Activated CD4-positive, CD25-positive, alpha-beta regulatory T cell treated with anti-CD3 and anti-CD28 coated beads, Interleukin-2, amount 50 U/mL, for 72 hours (primary cell): Measurements from ENCODE around the gene RTTN.

Experiments
- DNase-seq: peaks from one replicate; pipeline ENCODE4 v3.0.0; 2021

The RTTN gene

DNA sequence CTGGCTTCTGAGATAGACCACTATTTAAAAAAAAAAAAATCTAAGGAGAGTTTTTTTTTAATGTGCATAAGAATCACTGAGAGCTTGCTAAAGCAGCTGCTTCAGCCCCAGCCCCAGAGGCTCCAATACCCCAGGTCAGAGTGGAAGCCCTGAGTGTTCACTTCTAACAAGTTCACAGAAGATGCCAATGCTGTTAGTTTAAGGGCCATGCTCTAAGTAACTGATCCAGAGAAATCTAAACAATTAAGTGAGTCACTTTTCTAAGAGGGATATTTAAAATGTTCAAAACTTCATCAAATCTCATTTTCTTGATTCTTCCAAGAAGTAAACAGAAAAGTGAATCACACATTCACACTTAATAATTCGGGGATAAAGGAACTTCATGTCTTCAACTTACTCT is 131.4 kb downstream of the RTTN start:
- no peak for DNase-seq

DNA sequence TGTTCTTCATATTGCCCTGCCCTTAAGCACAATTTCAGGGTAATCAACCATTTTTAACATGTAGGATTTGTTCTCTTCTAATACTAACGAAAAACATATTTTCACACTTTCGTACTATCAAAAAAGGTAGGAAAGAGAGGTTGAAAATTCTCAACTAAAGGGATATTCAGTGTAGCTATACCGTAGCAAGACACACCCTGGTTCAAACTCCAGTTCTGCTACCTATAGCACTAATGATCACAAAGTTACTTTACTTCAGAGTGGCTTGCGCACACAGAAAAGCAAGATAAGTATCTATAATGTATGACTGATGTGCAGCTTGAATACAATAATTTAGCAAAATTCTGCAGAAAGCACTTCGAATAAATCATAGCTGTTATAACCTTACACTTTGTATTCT is 132.1 kb downstream of the RTTN start:
- DNase-seq, result no peak

DNA sequence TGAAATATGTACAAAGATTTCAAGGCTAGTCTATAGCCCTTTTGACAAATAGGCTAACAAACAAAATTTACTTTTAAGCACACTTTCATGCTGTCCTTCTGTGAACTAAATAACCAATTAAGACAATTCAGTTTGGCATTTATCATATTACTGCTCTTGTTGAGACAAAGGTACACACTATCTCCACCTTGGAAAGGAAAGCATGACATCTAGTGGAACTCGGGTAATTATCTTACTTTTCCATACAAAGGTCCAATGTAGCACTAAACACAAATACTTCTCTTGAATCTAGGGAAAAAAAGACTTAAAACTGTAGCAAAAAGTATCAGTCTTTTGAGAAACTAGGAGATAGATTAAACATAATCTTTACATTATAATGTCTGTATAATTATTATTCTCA is 132.8 kb downstream of the RTTN start:
- no peak for DNase-seq

DNA sequence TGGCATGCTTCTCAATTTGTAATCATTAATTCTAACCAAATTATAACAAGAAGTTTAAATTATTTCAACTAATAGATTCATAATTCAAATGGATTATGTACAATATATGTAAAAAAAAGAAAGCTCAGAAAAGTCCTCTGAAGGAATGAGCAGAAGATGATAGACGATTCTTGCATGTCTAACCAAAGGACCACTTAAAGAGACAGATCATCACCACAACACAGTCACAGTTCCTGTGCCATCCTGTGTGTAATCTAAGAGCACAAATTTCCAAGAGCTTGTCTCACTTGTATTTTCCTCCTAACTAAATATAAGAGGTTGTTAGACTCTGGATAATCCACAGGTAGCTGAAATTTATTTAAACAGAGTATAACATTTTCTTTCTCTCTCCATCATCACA is 135.5 kb downstream of the RTTN start:
- no peak for DNase-seq

DNA sequence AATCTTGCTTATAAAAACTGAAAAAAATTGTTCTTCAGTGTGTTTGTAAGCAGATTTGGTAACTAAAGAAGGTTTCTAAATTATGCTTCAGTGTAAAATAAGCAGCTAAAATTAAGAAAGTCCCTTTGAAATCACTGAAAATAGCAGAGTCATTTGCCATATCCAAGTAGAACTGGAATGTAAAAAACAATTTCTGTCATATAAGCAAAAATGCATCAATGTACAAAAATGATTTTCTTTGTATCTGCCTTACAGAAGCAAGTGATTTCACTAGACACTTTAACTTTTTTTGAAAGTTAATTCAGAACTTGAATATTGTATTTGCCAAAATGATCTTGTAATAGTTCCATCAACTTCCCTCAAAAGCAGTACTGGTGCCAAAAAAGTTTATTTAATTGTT is 136.1 kb downstream of the RTTN start:
- DNase-seq, result no peak

DNA sequence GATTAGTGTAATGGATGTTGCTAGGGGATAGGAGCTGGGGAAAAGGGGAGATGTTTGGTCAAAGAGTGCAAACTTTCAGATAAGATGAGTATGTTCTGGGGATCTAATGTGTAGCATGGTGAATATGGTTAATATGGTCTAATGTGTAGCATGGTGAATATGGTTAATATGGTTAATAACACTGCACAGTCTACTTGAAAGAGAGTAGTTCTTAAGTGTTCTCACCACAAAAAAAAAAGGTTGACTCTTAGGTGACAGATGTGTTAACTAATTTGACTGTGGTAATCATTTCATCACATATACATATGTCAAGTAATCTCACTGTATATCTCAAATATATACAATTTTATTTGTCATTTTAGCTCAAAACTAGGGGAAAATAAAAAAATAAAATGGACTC is 136.5 kb downstream of the RTTN start:
- no peak for DNase-seq

DNA sequence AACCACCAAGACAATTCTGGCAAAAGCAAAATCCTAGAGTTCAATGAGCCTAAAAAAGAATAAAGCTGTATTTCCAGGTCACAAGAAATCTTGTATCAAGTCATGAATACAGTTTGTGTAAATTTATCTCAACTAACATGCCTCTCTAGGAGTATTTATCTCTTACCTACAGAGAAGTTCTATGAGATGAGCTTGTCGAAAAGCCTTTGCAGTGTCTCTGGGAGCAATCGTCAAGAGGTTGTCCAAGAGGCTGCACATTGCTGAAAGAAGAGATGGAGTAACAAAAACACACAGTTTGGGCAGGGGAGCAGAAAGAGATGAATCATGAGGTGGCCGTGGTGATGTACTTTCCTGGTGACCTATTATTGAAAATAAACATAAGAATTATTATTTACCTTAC is 145.8 kb downstream of the RTTN start:
- no peak for DNase-seq

DNA sequence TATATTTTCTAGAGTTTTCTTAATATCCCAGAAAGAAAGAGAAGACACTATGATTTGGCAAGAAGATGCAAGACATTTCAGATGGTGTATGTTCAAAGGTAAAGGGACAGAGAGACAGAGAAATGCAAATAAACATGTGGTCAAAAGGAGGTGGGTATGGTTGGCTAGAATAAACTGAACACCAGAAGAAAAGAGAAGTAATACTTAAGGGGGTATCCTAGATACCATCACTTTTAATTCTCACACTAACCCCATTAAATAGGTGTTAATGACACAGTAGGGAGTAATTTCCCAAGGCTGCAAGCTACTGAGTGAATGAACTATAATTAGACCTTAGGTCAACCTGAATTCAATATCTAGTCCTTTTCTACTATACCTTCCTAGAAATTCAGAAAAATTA is 146.6 kb downstream of the RTTN start:
- DNase-seq, result no peak

DNA sequence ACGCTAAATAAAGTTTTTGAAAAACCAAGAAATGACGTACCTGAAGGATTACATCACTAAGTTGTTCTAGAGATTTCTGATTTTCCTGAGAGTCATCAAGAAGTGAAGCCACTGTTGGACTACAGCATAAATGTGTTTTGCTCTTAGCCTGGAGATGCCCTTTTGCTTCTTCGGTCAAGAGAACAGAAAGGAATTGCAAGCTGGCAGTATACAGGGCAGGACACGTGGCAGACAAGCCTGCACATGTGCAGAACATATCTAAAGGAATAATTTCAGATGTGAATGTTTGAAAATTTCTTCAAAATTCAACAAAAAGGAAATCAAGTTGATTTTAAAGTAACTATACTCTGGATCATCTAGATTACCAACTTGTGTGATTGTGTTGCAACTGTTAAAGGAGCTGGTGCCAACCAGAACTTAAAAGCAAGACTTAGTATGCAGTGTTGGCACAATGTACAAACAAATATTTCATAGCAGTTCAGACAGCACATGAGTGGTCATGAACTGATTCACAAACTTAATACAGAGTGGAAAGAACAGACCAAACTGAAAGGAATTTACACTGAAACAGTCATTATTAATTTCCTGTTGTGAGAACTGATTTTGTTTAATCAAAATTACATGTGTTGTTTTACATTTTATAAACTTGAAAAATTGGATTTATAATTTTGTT is 157.4 kb downstream of the RTTN start:
- no peak for DNase-seq

DNA sequence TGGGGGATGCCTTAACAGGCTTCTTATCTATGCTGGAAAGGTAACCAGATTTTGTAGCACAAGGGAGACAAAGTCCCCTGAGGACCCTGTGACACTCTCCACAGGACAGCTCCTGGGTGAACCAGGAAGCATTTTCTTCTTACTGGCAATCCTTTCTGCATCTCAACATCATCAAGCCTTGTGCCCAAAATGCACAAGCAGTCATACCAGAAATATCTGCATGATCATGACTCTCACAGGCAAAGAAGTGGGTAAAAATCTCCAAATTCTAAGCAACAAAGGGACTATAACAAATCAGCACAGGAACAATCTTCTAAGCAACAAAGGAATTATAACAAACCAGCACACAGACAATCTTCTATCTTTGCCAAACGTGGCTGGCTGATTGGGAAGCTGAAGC is 158.7 kb downstream of the RTTN start:
- no peak for DNase-seq

DNA sequence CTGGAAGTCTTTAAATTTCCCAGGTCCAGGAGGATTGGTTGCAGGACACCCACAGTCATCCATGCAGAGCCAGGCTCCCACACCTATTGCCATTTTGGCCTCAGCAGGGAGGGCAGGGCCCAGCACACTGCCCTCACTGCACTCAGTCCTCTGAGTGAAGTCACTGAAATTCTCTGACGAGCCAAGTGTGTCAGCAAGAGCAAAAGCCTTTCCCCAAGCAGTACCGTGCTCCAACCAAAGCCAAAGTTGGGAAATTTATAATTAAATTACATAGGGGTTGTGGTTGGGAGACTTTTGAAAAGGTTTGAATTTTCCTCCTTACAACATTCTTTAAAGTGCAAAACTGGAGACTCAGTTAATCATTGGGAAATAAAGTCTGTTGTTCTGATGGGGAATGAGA is 159.3 kb downstream of the RTTN start:
- DNase-seq, result no peak

DNA sequence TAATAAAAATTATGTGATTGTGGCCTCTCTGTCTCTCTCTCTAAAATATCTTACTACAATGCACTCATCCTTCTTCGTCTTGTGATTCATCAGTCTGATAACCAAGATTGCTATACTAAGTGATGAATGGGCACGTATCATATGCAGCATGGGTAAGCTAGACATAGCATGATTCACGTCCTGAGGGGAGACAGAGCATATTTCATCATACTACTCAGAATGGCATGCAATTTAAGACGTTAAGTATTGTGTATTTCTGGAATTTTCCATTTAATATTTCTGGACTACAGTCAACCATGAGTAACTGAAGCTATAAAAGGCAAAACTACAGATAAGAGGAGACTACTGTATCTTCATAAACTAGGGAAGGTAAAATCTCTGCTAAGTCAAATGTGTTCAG is 160.9 kb downstream of the RTTN start:
- DNase-seq, result no peak

DNA sequence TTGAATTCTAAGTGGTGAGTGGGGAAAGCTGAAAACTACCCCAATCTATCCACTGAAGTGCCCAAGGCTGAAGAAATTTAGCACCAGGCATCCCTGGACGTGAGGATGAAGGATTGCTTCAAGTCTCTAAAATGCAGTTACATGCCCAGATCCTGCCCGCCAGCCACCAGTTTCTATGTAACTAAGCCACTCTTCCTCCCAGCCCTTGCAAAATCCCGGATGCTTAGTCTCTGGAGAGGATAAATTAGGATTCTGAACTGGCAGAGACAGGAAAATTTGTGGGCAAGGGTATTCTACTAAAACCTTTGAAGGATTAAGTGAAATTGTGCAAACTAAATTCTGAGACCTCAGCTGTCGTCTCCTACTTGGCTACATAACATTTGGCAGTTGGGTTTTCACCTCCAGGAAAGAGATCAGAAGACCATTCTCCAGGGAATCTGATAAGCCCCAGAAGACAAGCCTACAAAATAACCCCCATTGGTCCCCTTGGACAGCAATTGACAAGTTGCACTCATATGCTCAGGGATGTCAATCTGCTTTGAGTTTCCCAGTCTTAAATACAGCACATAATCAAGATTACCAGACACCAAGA is 163.9 kb downstream of the RTTN start:
- no peak for DNase-seq

DNA sequence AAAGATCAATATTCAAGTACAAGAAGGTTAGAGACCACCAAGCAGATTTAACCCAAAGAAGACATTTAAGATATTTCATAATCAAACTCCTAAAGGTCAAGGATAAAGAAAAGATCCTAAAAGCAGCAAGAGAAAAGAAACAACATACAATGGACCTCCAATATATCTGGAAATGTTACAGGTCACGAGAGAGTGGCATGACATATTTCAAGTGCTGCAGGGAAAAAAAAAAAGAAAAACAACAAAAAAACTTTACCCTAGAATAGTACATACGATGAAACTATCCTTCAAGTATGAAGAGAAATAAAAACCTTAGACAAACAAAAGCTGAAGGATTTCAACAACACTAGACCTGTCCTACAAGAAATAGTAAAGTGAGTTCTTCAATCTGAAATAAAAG is 166.3 kb downstream of the RTTN start:
- DNase-seq, result no peak

DNA sequence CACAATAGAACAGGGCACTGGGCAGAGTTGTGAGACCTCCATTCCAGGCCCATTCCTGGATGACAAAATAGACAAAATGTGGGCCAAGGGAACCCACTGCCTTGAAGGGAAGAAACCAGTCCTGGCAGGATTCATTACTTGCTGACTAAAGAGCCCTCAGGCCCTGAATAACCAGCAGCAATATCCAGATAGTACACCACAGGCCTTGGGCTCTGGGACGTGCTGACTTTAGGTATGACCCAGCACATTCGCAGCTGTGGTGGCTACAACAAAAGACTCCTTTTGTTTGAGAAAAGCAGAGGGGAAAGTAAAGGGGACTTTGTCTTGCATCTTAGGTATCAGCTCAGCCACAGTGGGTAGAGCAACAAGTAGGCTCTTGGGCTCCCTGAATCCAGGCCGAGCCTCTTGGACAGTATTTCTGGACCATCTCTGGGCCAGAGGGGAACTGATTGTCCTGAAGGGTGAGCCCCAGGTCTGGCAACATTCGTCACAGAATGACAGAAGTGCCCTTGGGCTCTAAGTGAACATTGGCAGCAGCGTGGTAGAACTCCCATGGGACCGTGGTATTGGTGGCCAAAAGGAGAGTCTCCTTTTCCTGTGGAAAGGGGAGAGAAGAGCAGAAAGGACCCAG is 167.9 kb downstream of the RTTN start:
- DNase-seq, result no peak

DNA sequence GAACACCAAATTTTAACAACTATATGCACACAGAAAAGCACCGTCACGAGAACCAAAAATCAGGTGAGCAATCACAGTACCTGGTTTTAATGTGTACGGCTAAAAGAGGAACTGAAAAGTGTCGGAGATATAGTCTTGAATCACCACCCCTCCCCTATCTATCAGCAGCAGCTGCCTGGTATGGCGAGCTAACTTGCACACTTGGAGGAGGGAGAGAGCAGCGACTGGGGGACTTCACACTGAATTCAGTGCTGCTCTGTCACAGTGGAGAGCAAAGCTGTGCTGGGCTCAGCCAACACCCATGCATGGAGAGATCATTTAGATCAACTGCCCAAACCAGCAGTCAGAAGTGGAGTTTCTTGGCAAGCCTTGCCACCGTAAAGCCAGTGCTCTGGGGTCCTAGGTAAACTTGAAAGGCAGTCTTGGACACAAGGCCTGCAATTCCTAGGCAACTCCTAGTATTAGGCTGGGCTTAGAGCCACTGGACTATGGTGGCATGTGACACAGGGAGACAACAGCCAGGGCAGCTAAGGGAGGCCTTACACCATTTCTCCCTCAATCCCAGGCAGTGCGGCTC is 168.6 kb downstream of the RTTN start:
- DNase-seq, result no peak

DNA sequence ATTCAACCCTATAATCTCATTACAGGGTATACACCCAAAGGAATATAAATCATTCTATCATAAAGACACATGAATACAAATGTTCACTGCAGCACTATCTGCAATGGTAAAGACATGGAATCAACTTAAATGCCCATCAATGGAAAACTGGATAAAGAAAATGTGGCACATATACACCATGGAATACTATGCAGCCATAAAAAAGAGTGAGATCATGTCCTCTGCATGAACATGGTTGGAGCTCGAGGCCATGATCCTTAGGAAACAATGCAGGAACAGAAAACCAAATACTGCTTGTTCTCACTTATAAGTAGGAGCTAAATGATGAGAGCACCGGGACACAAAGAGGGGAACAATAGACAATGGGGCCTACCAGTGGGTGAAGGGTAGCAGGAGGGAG is 169.3 kb downstream of the RTTN start:
- no peak for DNase-seq

DNA sequence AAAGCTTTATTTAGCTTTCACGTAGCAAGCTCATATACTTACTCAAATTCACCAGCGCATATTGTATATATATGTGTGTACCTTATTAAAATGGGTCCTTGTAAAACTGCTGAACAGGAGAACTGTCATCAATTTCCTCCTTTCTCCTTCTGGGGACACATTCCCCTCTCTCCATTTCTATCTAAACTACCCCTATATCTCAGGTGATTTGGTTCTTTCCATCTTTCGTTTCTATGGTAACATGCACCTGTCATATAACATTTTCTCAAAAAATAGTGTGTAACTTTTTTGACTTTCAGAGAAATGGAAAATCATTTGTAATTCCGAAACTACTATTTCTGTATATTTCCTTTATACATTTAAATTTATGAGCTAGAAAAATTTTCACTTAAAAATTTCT is 174.3 kb downstream of the RTTN start:
- DNase-seq, result no peak

DNA sequence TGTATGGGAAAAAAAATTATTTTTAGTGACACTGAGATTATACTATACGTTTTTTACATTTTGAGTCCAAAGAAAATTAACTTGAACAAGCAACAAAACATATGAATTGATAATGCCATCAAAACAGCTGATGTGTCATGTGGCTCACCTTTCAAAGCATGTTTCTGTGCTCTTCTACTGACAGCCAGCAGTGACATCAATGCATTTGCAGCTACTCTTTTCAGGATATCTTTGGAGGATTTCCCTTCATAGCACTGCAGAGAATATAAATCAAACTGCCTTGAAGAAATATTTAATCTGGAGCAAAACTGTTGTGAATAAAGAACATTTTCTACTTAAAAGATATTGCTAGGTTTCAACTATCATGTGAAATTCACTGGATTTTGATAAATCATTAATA is 174.8 kb downstream of the RTTN start:
- no peak for DNase-seq

DNA sequence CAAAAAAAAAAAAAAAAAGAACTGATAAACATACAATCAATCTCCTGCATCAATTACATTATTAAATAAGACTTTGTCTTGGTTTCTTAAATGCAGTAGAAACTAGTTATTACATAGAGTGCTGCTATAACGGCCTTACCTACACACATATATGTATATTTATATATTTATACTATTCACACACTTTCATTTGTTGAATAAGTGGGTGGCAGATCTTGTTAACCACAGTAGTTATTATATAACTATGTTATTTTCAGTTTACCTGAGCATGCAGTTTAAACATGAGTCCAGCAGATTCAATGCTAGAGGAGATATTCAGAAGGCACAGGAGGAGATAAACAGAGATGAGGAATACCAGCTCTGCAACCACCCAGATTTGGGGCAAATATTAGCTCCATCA is 176.3 kb downstream of the RTTN start:
- no peak for DNase-seq

DNA sequence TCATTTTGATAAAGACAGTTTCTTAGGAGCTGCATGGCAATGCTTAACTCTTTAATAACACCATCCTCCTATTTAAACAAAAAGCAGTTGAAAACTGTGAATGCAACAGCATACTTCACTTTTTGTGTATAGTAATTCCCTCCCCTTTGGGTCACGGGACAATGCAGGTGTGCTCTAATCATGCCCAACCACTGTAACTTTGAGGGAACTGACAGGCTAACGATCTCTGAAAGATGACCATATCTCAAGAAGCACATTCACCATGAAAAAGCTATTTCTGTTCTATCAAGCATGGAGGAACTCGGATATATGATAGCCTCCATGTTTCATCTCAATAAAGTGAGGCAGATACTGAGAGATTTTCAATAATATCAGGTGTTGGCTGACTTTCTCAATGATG is 176.8 kb downstream of the RTTN start:
- DNase-seq, result no peak

DNA sequence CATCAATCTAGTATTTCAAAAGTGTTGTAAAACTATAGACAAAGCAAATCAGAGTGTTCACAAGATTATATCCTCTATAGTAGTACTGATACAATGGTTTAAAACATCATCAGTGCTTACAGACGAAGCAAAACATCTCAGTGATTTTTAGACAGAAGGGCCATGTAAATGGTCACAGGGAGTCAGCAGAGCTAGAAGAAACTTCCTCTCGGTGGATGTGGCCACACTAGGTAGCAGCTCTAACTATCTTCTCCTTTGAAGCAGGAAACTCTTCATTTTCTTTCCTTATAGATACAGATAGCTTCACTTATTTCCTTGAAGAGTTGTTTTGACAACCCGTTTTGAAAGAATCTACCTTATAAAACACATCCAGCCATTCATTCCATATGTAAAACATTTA is 177.4 kb downstream of the RTTN start:
- no peak for DNase-seq

DNA sequence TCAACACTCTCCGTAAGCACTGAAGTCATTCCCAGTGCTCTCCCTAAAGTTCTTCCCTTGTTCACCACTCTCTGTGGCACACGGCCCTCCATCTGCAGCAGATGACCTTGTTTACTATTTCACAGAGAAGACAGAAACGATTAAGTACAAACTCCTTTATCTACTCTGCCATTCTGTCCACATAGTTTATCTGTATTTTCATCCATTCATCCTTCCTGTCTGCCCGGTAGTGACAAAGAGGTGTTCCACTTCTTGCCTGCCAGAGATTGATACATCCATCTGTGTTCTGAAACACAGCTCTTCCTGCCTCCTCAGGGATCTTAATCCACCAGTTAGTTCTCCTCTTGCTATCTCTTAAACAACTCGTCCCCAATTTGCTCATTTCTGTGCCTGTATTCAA is 179.9 kb downstream of the RTTN start:
- no peak for DNase-seq

DNA sequence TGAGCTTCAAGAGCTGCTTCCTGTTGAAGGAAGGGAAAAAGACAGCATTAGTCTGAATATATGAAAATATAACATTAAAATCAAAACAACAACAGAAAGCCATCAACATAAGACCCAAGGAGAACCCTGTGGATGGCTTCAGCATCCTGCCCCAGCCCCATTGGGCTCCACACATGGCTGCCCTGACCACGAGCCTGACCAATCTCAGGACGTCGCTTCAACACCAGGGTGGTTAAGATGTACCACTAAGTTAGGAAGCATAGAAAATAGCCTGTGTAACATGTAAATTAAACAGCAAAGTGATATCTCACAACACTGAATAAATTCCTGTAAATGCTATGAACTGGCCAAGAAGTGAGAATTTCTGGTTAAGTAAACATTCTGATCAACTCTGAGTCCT is 180.7 kb downstream of the RTTN start:
- DNase-seq, result no peak

DNA sequence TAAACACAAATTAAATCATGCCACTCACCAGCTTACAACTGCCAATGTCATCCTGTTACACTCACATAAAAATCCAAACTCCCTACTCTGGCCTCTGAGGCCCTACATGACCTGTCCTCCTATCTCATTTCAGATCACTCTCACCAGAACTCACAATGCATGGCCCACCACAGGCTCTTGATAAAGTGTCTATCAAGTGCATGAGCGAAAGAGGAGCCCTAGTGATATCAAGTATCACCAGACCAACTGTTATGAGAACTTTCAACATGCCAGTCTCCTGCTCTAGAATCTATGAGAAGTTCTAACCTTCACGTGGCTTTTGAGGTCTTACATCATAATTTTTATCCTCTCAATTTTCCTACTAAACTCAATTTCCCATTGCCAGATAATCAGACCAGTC is 181.4 kb downstream of the RTTN start:
- no peak for DNase-seq
